Thyroid gland (tissue), 4 donors: ENCODE results near the gene GLT1D1. TPM values are rescaled to one million over a fixed set of nuclear protein-coding genes. Genes with fewer than 3 reads are reported as not detected.

Source experiments
- DNase-seq, 2 donors: peaks; one replicate each; pipeline ENCODE4 v3.0.0-alpha.2; 2019
- H3K27ac ChIP-seq, 3 donors: fragments of 200-600 bp; sonication (generic); 1 replicate in 2 of 3; 2 replicates in 1 of 3; pipeline ENCODE4 v1.5.1; 2016 to 2019; ENCODE audit warnings: mild to moderate bottlenecking in 1 of 3, moderate library complexity in 1 of 3
- H3K27me3 ChIP-seq: fragments of 200-600 bp; sonication (generic); one replicate; pipeline ENCODE4 v1.5.1; 2019
- H3K36me3 ChIP-seq, 2 donors: fragments of 200-600 bp; sonication (generic); one replicate each; pipeline ENCODE4 v1.5.1; 2016 to 2019
- H3K4me1 ChIP-seq, 2 donors: fragments of 200-600 bp; sonication (generic); one replicate each; pipeline ENCODE4 v1.5.1; 2017 to 2019
- H3K4me3 ChIP-seq, 3 donors: fragments of 200-600 bp; sonication (generic); replicated peaks in 1 of 3; 1 replicate in 2 of 3; 2 replicates in 1 of 3; pipeline ENCODE4 v1.5.1; 2016; ENCODE audit warnings: mild to moderate bottlenecking in 1 of 3
- H3K9me3 ChIP-seq: fragments of 200-600 bp; sonication (generic); one replicate; pipeline ENCODE4 v1.5.1; 2017
- POLR2A ChIP-seq, 2 donors: fragments of 450-650 bp; IDR thresholded peaks; one replicate each; pipeline ENCODE4 v1.6.1; 2017; ENCODE audit warnings: antibody characterized with exemption in 2 of 2, mild to moderate bottlenecking in 2 of 2, moderate library complexity in 1 of 2
- WGBS, 2 donors: methylation state at CpG; one replicate each; pipeline ENCODE4 v1.1.5; 2017; 5-methylcytosine and 5-hydroxymethylcytosine counted together
- intact Hi-C: fragments of 100-400 bp; cut with DNase I; formaldehyde crosslinking; loops from one replicate; pipeline ENCODE4 v1.15.1; 2023
- total RNA-seq, 4 donors: library from RNA; depleted of rRNA; stranded (reverse); fragments of >200 nt; gene quantifications; one replicate each; pipeline ENCODE4 v1.2.3, GENCODE V29; 2016
- TF ChIP-seq, protein P1 (sequence below), 6 experiments: fragments of 200-600 bp in 3 of 6; fragments of 450-650 bp in 3 of 6; sonication (generic) in 3 of 6; IDR thresholded peaks; one replicate each; pipeline ENCODE4 v1.5.1; 2016 to 2019; ENCODE audit warnings: antibody characterized with exemption in 6 of 6, mild to moderate bottlenecking in 2 of 6, inconsistent platforms in 1 of 6, moderate library complexity in 1 of 6

The GLT1D1 gene
- total RNA-seq, 4 donors from 2014 or later: 0.13 to 2.6 (median 0.45) TPM

DNA sequence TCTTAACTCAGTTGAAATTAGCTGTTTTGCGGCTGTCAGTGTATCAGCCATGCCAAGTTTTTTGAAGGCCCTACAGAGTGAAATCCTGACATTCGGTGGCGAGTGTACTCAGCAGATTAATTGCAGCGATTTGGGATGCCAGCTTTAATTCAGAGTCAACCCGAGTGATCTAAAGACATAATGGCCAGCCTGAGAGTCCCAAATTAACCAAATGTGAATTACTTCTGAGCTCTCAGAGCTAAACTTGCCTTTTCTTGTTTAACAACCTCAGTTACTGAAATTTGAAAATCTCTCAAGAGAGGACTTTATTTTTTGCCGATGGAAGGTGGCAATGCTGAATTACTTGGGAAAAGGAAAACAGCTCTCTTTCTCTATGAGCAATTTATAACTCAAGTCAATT, 148.5 kb downstream of the GLT1D1 start:
- Histone ChIP-seq H3K36me3 (no peaks in the 10 kb centered on the region), H3K9me3 (no peaks in the 10 kb centered on the region), H3K4me3 (no peak overlapping the region), H3K27ac (peak overlapping the region in 1 of 3 donors; percentile 15), H3K4me1 (peaks cover 0 to 3% of the 10 kb centered on the region in 2 donors), H3K27me3 (no peaks in the 10 kb centered on the region)
- TF ChIP-seq, protein P1, sequence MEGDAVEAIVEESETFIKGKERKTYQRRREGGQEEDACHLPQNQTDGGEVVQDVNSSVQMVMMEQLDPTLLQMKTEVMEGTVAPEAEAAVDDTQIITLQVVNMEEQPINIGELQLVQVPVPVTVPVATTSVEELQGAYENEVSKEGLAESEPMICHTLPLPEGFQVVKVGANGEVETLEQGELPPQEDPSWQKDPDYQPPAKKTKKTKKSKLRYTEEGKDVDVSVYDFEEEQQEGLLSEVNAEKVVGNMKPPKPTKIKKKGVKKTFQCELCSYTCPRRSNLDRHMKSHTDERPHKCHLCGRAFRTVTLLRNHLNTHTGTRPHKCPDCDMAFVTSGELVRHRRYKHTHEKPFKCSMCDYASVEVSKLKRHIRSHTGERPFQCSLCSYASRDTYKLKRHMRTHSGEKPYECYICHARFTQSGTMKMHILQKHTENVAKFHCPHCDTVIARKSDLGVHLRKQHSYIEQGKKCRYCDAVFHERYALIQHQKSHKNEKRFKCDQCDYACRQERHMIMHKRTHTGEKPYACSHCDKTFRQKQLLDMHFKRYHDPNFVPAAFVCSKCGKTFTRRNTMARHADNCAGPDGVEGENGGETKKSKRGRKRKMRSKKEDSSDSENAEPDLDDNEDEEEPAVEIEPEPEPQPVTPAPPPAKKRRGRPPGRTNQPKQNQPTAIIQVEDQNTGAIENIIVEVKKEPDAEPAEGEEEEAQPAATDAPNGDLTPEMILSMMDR (IDR thresholded peaks at IDR 0.05): no peak
- TF ChIP-seq POLR2A (IDR thresholded peaks at IDR 0.05): no peak
- intact Hi-C loops: no loop called here
- DNase-seq: no peak
- 84 to 91% methylated on average over 6 of the region's 6 CpGs for WGBS, 2 donors

DNA sequence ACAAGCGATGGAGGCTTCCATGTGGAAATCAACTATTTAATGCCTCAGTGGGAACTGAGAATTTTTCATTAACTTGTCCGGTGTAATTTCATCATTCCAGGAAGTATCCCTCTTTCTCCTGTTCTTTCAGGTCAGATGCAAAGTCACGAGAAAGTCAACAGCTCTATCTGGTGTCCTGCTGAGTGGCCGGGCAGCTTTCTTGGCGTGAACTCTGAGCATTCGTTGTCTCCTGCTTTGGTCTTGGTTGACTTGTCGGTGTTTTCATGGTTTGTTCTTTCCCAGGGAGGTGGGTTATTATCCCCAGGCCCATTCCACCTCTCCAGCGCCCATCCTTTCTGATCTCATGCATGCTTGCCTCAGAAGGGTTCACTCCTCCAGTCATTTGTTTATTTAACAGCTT, 149.1 kb downstream of the GLT1D1 start:
- WGBS, 2 donors: 22 to 26% methylated on average over 8 of the region's 8 CpGs
- no peak overlapping the region for H3K4me3 ChIP-seq
- peaks cover 0 to 3% of the 10 kb centered on the region in 2 donors for H3K4me1 ChIP-seq
- H3K9me3 ChIP-seq: no peaks in the 10 kb centered on the region
- peak; percentile 11 to 55 for DNase-seq
- TF ChIP-seq POLR2A (IDR thresholded peaks at IDR 0.05): no peak
- TF ChIP-seq, protein P1 (IDR thresholded peaks at IDR 0.05): no peak
- no peaks in the 10 kb centered on the region for H3K36me3 ChIP-seq
- intact Hi-C loops: no loop called here
- peak overlapping the region in 1 of 3 donors; percentile 15 for H3K27ac ChIP-seq
- no peaks in the 10 kb centered on the region for H3K27me3 ChIP-seq

DNA sequence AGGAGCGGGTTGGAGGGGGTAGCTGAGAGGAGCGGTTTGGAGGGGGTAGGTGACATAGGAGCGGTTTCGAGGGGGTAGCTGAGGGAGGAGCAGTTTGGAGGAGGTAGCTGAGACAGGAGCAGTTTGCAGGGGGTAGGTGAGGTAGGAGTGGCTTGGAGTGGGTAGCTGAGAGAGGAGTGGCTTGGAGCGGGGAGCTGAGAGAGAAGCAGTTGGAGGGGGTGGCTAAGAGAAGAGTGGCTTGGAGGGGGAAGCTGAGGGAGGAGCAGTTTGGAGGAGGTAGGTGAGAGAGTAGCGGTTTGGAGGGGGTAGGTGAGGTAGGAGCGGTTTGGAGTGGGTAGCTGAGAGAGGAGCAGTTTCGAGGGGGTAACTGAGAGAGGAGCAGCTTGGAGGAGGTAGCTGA, 152.1 kb downstream of the GLT1D1 start:
- no peaks in the 10 kb centered on the region for H3K36me3 ChIP-seq
- no peak overlapping the region for H3K4me3 ChIP-seq
- no peak for DNase-seq
- peaks cover 0 to 3% of the 10 kb centered on the region in 2 donors for H3K4me1 ChIP-seq
- intact Hi-C loops: no loop called here
- no peaks in the 10 kb centered on the region for H3K9me3 ChIP-seq
- TF ChIP-seq, protein P1 (IDR thresholded peaks at IDR 0.05): no peak
- TF ChIP-seq POLR2A (IDR thresholded peaks at IDR 0.05): no peak
- WGBS, 2 donors: 93 to 94% methylated on average over 8 of the region's 8 CpGs
- H3K27ac ChIP-seq: no peak overlapping the region
- H3K27me3 ChIP-seq: no peaks in the 10 kb centered on the region

DNA sequence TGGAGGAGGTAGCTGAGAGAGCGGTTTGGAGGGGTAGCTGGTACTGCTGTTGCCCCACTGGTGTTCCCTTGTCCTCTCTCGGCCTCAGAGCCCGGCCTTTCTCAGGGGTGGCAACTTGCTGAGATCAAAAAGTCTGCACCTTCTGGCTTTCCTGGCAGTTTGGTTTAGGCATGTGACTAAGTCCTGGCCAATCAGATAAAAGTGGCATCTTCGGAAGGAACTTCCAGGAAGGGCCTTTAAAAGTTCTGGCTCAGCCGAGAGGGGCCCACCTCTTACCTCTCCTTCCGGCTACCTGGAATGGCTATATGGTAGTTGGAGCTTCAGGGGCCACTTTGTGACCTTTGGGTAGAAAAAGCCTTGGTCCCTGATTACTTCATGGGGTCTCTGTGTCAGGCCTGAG, 152.6 kb downstream of the GLT1D1 start:
- intact Hi-C loops: no loop called here
- Histone ChIP-seq H3K27me3 (no peaks in the 10 kb centered on the region), H3K36me3 (no peaks in the 10 kb centered on the region), H3K27ac (no peak overlapping the region), H3K4me3 (no peak overlapping the region), H3K4me1 (peaks cover 0 to 3% of the 10 kb centered on the region in 2 donors), H3K9me3 (no peaks in the 10 kb centered on the region)
- no peak for DNase-seq
- 90 to 91% methylated on average over 6 of the region's 6 CpGs for WGBS, 2 donors
- TF ChIP-seq, protein P1 (IDR thresholded peaks at IDR 0.05): no peak
- TF ChIP-seq POLR2A (IDR thresholded peaks at IDR 0.05): no peak

DNA sequence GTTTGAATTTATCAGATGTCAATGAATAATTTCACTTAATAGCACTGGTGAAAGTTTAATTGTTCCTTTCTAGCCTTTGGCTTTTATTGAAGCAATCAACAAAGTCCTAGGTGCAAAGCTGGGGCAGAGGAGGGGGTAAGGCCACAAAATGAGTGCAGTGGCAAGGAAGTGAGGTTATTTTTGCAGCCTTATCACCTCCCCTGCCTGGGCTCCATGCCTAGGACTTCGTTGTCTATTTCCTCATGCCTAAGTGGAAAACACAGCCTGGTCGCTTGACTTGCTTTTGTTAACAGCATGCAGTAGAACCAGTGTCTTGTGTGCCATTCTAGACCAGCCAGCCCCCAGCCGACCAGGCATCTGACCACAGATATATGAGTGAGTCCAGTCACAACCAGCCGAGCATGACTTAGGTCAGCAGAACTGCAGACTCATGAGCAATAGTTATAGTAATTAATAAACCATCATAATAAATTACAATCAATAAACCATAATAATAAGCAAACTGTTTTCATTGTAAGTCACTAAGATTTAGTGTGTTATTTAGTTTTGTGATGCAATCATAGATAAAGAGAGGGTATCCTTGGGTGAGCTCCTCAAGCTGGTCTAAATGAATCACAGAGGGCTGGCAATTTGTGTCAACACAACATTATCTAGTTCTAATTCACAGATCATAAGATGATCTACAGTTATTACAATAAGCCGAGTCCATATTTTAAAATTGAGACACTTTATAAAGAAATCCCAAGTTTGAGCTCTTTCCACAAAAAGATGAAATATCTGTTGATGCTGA, 156.8 kb downstream of the GLT1D1 start:
- Histone ChIP-seq H3K27ac (no peak overlapping the region), H3K9me3 (no peaks in the 10 kb centered on the region), H3K36me3 (no peaks in the 10 kb centered on the region), H3K27me3 (no peaks in the 10 kb centered on the region), H3K4me1 (no peaks in the 10 kb centered on the region), H3K4me3 (no peak overlapping the region)
- no peak for DNase-seq
- WGBS, 2 donors: 63 to 69% methylated on average over 5 of the region's 5 CpGs
- intact Hi-C loops: no loop called here
- TF ChIP-seq POLR2A (IDR thresholded peaks at IDR 0.05): no peak
- TF ChIP-seq, protein P1 (IDR thresholded peaks at IDR 0.05): no peak
